HG03558 (cell line): Measurements from ENCODE around the gene SYT10.
"Not testable (repeated sequence)": the region's sequence is repeated elsewhere in the genome, so short reads cannot be mapped to it uniquely, and the experiment has no call there.

Experiments used
- ATAC-seq: cut with Tn5 transposase; IDR thresholded peaks from one replicate; pipeline ENCODE4 v1.9.1; 2021; ENCODE audit warnings: moderate number of reproducible peaks; ENCODE audit not compliant: unreplicated experiment; ENCODE audit errors: extremely low read depth

The SYT10 gene

GRCh38 chr12:33370318-33370717, 69.3 kb downstream of the SYT10 start:
- ATAC-seq = no peak

DNA sequence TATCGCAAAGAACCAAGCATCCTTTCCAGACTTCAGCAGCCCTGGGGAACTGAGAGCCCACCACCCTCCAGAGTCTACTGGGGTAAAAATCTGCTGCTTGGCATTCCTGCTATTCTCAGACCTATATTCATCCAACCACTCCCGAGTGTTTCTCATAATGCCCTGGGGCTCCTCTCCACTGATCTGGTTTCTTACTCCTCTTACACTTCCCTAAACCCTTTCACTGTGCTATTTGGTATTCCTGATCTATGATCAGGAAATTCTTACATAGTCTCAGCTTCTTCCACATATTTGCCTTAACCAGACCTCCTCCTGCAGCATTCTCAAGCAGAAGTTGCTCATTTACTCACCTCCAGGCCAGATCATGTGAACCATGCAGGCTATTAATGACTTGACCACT, 82.4 kb downstream of the SYT10 start:
- ATAC-seq = no peak

DNA sequence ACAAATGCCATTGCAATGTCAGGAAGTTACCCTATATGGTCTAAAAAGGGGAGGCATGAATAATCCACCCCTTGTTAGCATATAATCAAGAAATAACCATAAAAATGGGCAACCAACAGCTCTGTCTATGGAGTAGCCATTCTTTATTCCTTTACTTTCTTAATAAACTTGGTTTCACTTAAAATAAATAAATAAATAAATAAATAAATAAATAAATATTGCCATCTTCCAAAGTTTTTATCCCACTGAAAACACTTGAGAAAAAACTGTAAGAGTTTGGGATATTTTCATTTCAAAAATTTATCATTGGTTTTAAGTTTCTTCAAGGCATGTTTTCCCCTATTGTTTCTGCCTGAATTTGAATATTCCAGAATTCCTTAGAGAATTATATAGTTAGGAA, 89.8 kb downstream of the SYT10 start:
- no peak for ATAC-seq

DNA sequence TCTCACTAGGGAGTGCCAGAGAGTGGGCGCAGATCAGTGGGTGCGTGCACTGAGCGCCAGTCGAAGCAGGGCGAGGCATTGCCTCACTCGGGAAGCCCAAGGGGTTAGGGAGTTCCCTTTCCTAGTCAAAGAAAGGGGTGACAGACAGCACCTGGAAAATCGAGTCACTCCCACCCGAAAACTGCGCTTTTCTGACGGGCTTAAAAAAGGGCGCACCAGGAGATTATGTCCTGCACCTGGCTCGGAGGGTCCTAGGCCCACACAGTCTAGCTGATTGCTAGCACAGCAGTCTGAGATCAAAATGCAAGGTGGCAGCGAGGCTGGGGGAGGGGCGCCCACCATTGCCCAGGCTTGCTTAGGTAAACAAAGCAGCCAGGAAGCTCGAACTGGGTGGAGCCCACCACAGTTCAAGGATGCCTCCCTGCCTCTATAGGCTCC, 107.6 kb downstream of the SYT10 start:
- not testable (repeated sequence) for ATAC-seq

- ATAC-seq = no peak
Measured at GRCh38 chr12:33330940-33331339, 108.7 kb downstream of the SYT10 start.
